Cardiac septum (tissue), 1 donor: ENCODE data around the gene VAV1. TPM values are rescaled to one million over a fixed set of nuclear protein-coding genes. Genes with fewer than 3 reads are reported as not detected.
A peak's percentile ranks its signal among the peaks of the same experiment; 100 is the strongest.
"Not testable (repeated sequence)": the region's sequence is repeated elsewhere in the genome, so short reads cannot be mapped to it uniquely, and the experiment has no call there.

Source experiments
- DNase-seq: peaks from one replicate; pipeline ENCODE4 v3.0.0-alpha.2; 2020; ENCODE audit warnings: low spot score
- intact Hi-C: fragments of 100-400 bp; cut with DNase I; formaldehyde crosslinking; loops from one replicate; pipeline ENCODE4 v1.14.0; 2022
- total RNA-seq: library from RNA; stranded (reverse); fragmentation: NEBNext Ultra II Directional; extraction: Animal tissue kit (Norgen Biotek cat#: 25700); gene quantifications from one replicate; pipeline ENCODE4 v1.2.1, GENCODE V29; 2021
- donor health status: DM: no; HTN: no; CAD: no.

VAV1 gene
- total RNA-seq, 1 donor from 2014 or later = 1.5 TPM

GRCh38 chr19:6752256-6753177 lies 20.0 kb upstream of the VAV1 start:
- DNase-seq = no peak
- intact Hi-C loops = no loop called here

DNA sequence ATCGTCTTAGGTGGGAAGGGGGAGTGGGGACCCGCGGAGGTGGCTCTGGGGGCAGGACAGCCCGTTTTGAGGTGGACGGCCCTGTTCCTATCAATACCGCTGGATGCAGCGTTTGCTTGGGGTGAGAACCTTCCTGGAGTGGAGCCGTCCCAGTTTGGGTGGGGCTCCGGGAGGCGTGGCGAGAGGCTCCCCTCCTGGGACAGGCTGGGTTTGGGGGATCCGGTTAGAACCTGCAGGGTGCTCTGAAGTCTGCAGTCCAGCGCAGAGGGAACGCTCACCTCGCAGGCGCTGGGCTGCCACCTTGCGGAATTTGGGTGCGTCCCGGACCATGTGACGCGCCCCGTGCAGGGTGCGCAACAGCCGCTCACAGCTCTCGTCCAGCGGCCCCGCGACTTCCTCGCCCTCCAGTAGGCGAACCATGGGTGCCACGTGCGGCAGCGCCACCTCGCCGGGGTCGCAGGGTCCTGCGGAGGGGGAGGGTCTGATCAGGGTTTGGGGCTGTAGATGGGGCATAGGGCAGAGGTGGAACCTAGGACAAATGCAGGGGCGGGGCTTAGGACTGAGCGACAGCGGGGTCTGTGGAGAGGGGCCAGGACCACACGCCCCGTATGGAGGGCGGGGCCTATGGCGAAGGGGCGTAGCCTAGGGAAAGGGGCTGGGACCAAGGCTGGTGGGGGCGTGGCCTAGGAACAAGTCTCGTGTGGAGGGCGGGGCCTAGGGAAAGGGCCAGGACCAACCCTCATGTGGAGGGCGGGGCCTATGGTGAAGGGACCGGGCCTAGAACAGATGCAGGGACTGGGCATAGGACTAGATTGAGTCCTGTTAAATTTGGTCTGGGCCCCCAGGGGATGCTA lies 19.1 kb upstream of the VAV1 start:
- intact Hi-C loops = no loop called here

GRCh38 chr19:6754136-6754535 lies 18.4 kb upstream of the VAV1 start:
- intact Hi-C loops = no loop called here
- no peak for DNase-seq

More for the DNA sequence above, 19.1 kb upstream of the VAV1 start:
- peak; percentile 91 for DNase-seq

DNA sequence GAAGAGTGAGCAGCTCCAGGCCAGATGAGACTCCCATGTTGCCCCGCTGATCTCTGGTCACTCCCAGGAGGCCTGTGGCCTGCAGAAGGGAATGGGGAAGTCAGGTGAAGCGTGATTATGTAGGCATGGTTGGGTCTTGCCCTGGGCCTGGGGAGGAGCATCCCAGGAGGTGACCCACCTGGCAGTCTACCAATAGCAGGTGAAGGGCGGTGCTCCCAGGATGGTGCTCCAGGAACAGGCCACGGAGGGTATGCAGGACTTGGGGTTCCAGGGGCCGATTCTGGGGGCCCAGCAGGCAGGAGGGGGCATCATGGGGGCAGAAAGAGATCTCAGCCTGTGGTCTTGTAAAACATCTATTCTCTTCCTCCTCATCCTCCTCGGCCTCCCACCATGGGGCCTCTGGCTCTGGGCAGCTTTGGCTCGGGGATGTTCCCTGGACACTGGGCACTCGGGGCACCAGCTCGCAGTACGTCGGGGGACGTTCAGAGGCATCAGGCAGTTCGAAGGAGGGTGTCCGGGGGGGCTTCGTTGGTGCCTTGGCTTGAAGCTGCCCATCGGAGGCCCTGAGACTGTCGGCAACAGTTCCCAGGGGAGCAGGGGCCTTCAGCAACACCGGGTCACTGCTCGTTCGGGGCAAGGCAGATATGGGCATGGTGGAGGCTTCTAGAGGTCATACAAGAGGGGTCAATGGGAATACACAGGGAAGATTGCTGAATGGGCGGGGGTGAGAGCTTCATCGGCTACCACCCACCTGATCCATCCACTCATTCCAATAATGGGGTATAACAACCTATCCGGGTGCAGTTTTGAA lies 17.6 kb upstream of the VAV1 start:
- DNase-seq = no peak
- intact Hi-C loops = no loop called here

DNA sequence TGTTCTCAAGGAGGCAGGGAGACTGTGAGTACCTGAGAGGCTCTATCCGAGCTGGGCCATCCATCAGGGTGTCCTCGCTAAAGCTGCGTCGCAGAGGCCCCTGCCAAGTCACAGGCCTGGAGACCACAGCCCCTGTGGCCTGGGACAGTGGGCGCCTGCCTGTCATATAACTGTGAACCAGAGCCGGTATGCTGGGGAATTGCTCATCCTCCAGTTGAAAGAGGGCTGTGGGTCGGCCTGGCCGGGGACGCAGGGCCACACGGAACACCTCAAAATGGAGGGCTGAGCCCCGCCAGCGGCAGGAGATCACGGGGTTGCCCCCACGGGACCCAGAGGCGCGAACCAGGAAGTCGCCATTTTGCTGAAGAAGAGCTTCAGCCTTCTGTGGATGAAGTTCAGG lies 11.9 kb upstream of the VAV1 start:
- intact Hi-C loops = no loop called here
- no peak for DNase-seq

DNA sequence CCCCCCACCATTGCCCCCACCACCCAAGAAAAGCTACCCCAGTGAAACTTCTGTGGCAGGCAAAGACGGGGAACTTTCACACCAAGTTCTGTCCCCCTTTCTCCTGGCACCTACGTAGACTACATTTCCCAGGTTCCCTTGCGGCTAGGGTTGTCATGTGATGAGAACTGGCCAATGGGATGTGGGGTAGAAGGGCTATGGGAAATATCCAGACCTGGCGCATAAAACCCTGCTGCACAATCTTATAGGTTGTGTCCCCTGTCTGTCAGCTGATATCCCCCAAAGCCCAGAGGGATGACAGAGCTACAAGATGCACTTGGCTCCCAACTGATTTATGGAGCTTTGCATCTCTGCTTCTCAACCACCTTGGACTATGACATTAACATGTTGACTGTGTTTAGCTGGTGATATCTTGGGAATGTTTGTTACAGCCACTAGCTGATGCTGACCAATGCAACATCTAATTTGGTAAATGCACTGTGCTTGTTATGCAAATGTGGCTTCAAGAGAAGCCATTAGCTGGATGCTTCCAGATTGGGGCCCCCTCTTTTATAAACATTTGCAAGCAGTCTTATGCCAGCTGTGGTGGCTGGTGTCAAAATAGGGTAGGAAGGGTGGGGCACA lies 11.3 kb upstream of the VAV1 start:
- DNase-seq = no peak
- intact Hi-C loops = no loop called here

DNA sequence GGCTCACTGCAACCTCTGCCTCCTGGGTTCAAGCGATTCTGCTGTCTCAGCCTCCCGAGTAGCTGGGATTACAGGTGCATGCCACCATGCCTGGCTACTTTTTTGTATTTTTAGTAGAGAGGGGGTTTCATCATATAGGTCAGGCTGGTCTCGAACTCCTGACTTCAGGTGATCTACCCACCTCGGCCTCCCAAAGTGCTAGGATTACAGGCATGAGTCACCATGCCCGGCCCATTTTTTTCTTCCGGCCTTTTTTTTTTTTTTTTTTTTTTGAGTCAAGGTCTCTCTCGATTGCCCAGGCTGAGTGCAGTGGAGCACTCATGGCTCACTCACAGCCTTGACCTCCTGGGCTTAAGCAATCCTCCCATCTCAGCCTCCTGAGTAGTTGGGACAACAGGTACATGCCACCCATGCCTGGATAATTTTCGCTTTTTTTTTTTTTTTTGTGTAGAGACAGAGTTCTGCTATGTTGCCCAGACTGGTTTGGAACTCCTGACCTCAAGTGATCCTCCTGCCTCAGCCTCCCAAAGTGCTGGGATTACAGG lies 10.2 kb upstream of the VAV1 start:
- intact Hi-C loops = not testable (repeated sequence)

GRCh38 chr19:6765738-6766356 lies 6.7 kb upstream of the VAV1 start:
- no peak for DNase-seq
- intact Hi-C loops = no loop called here

More for the DNA sequence above, 10.2 kb upstream of the VAV1 start:
- DNase-seq = not testable (repeated sequence)

GRCh38 chr19:6766357-6767080 lies 6.0 kb upstream of the VAV1 start:
- intact Hi-C loops = no loop called here
- DNase-seq = no peak

GRCh38 chr19:6767081-6767356 lies 5.5 kb upstream of the VAV1 start:
- intact Hi-C loops = no loop called here
- DNase-seq = no peak

DNA sequence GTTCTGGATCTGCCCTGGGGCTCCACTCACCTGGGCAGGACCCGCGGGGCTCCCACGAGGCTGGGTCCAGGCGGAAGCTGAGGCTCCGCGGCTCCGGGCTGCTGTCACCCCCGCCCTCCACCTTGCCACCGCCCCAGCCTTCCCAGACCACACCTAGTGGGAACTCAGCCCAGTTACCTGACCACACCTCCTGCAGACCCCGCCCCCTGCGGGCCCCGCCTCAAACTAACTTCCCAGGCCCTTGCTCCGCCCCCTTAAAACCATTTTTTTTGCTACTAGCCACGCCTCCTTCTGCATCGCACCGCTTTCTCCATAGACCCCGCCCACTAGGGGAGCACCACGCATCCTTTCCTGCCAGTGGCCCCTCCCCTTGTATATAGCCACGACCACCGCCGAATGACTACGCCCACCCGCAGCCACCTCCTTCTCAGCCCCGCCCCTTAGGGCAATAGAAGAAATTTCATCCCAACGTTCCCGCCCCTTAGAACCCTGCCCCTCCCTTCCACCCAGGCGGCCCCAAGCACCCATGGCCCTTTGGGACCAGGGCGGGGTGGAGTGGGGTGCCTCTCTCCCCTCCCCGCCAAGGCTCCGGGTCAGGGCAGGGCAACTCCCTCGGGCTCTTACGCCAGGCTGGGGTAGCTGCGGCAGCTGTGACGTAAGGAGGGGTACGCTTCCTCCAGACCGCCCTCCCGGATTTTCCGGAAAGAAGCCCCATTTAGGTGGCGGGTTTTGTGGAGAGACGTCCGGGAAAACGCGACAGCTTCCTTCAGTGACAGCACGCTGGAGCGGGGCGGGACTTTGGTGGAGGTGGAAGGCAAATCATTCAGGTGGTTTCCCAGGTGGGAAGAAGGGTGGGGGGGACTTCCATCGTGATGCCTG lies 4.9 kb upstream of the VAV1 start, which contains the start of gene SH2D3A:
SH2D3A (minus strand) TSS at position 79 of the 879 bp plus-strand sequence. CDS start 3,687 bp downstream, outside the sequence.
- peak; percentile 94 for DNase-seq
- intact Hi-C loops = no loop called here

DNA sequence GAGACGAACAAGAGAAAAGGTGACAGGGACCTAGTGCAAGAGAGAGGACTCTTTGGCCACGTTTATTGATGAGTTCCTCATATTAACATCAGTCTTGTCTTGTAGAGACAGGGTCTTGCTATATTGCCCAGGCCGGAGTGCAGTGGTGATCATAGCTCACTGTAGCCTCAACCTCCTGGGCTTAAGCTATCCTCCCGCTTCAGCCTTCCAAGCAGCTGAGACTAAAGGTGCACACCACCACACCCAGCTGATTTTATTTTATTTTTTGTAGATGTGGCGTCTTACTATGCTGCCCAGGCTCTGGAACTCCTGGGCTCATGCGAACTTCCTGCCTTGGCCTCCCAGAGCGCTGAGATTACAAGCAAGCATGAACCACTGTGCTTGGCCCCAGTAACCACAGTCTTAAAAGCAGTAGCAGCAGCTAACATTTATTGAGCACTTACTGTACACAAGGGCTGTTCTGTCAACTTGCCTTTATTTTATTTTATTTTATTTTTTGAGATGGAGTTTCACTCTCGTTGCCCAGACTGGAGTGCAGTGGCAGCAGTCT lies 4.2 kb upstream of the VAV1 start:
- no peak for DNase-seq
- intact Hi-C loops = no loop called here

GRCh38 chr19:6769006-6769619 lies 3.4 kb upstream of the VAV1 start:
- intact Hi-C loops = no loop called here

DNA sequence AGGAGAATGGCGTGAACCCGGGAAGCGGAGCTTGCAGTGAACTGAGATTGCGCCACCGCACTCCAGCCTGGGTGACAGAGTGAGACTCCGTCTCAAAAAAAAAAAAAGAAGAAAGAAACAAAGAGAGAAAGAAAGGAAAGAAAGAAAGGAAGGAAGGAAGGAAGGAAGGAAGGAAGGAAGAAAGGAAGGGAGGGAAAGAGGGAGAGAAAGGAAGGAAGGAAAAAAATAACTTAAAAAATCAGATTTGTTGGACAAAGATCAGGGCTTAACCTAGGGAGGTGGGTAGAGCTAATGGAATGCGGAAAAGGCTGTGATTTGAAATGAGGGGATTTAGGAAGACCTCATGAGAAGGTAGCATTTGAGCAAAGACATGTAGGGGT lies 870 bp upstream of the VAV1 start:
- intact Hi-C loops, DNase-seq: not testable (repeated sequence)

More at GRCh38 chr19:6769006-6769619, 3.4 kb upstream of the VAV1 start:
- no peak for DNase-seq

DNA sequence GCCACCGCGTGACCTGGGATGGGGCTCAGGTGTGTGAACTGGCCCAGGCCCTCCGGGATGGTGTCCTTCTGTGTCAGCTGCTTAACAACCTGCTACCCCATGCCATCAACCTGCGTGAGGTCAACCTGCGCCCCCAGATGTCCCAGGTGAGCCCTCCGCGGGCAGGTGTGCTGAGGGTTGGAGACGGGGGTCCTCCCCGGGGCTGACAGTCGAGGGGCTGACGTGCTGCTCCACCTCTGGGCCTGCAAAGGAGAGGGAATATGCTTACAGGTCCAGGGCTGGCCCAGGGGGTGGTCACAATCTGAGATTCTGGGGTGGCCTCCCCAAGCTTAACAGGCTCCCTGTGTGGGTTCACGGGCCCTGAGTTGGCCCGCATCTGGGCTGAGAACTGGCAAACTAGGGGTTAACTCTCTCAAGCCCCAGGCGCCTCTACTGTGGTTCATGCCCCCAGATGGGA lies 386 bp downstream of the VAV1 start:
- intact Hi-C loops = no loop called here

DNA sequence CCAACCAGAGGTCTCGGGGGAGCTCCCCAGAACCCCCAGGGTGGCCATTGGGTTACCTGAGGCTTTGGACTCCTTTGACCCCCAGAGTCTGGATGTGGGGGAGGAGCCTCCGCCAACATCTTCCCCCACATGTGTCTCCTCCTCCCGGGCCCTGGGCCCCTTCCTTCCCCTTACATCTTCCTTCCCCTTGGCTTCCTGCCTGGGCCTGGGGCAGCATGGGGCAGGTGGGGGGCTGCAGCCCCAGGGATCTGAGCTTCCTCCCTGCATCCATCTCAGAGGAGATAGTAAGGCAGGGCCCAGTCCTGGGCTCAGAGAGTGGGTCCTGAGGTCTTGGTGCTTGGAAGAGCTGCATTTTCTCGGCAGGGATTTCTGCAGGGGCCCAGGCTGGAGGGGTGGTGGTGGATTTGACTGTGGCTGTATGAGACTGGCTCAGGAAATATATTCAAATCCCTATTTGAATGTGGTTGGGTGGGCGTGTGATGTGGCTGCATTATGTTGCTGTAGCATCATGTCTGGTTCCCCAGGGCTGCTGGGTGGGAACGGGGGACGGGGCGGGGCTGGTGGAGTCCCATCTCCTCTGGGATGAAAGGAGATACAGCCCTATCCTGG lies 919 bp downstream of the VAV1 start:
- intact Hi-C loops = no loop called here
- DNase-seq = peak; percentile 89

More for the DNA sequence above, 386 bp downstream of the VAV1 start:
- DNase-seq = no peak
